H1 (cell line): Measurements from ENCODE around the gene SLC19A3. TPM values are rescaled to one million over a fixed set of nuclear protein-coding genes. Genes with fewer than 3 reads are reported as not detected.
A peak's percentile ranks its signal among the peaks of the same experiment; 100 is the strongest.

Source experiments
- CTCF ChIA-PET: fragments of 300-600 bp; sonication (Branson Sonifier 250); formaldehyde crosslinking; loops from one replicate; lab custom pipeline; 2021; ENCODE audit not compliant: partially characterized antibody; lab: Charles Lee
- POLR2A ChIA-PET: fragments of 300-600 bp; sonication (Branson Sonifier 250); formaldehyde crosslinking; loops from one replicate; lab custom pipeline; 2021; ENCODE audit warnings: inconsistent platforms; ENCODE audit not compliant: partially characterized antibody; lab: Charles Lee
- DNase-seq, 2 experiments: peaks; one replicate each; pipeline versions ENCODE4 v3.0.0 to v3.0.0-alpha.2; 2010 to 2022; ENCODE audit warnings: low spot score in 2 of 2, low read depth in 1 of 2, mixed read lengths in 1 of 2
- FAIRE-seq: peaks from 2 replicates; lab custom pipeline; 2011; peaks lifted over from hg19 to GRCh38; lab: Jason Lieb, UNC
- H2AFZ ChIP-seq: 2 replicates; pipeline ENCODE4 v1.8.1; 2012; ENCODE audit warnings: low read length, inconsistent platforms
- H2AK5ac ChIP-seq: 2 replicates; pipeline ENCODE4 v1.6.1; 2013; ENCODE audit warnings: low read depth, low read length
- H2BK120ac ChIP-seq: replicated peaks from 2 replicates; pipeline ENCODE3; 2013; ENCODE audit warnings: low read depth, low read length, inconsistent platforms
- H2BK12ac ChIP-seq: 2 replicates; pipeline ENCODE4 v1.6.1; 2013; ENCODE audit warnings: low read depth, low read length
- H2BK15ac ChIP-seq: 2 replicates; pipeline ENCODE4 v1.6.1; 2013; ENCODE audit warnings: low read length
- H2BK20ac ChIP-seq: 2 replicates; pipeline ENCODE4 v1.6.1; 2013; ENCODE audit warnings: low read length
- H2BK5ac ChIP-seq: 2 replicates; pipeline ENCODE4 v1.6.1; 2013; ENCODE audit warnings: low read depth, low read length
- H3K14ac ChIP-seq: 2 replicates; pipeline ENCODE4 v1.6.1; 2013; ENCODE audit warnings: inconsistent platforms; ENCODE audit not compliant: insufficient read length
- H3K18ac ChIP-seq: 2 replicates; pipeline ENCODE4 v1.6.1; 2013; ENCODE audit warnings: low read length; ENCODE audit errors: extremely low read depth
- H3K23ac ChIP-seq: 2 replicates; pipeline ENCODE4 v1.6.1; 2013; ENCODE audit warnings: inconsistent platforms; ENCODE audit not compliant: insufficient read length
- H3K23me2 ChIP-seq: 2 replicates; pipeline ENCODE4 v1.6.1; 2013; ENCODE audit warnings: low read depth, low read length
- H3K27ac ChIP-seq: 2 replicates; pipeline ENCODE4 v1.6.1; 2011; ENCODE audit warnings: low read depth, low read length, inconsistent platforms
- H3K27me3 ChIP-seq, 4 experiments: replicated peaks in 1 of 4; 1 replicate in 1 of 4; 2 replicates in 3 of 4; pipeline versions ENCODE4 v1.6.1 to v1.8.1; 2011 to 2013; ENCODE audit warnings: low read length in 3 of 4, mild to moderate bottlenecking in 3 of 4, inconsistent platforms in 2 of 4, mixed read lengths in 2 of 4, moderate library complexity in 1 of 4; ENCODE audit not compliant: control insufficient read depth in 3 of 4, insufficient read depth in 3 of 4; ENCODE audit errors: extremely low read depth in 1 of 4
- H3K36me3 ChIP-seq, 4 experiments: 2 replicates each; pipeline versions ENCODE4 v1.6.1 to v1.8.1; 2011 to 2013; ENCODE audit warnings: mild to moderate bottlenecking in 4 of 4, low read length in 3 of 4, moderate library complexity in 2 of 4, control low read depth in 1 of 4, inconsistent platforms in 1 of 4; ENCODE audit not compliant: insufficient read depth in 4 of 4, control insufficient read depth in 2 of 4
- H3K4ac ChIP-seq: replicated peaks from 2 replicates; pipeline ENCODE3; 2013; ENCODE audit warnings: low read length, low read depth, mixed read lengths, inconsistent platforms; ENCODE audit not compliant: insufficient read length
- H3K4me1 ChIP-seq, 4 experiments: replicated peaks in 1 of 4; 1 replicate in 1 of 4; 2 replicates in 3 of 4; pipeline versions ENCODE4 v1.6.1 to v1.8.1; 2011 to 2013; ENCODE audit warnings: low read length in 3 of 4, inconsistent platforms in 2 of 4, mixed read lengths in 1 of 4; ENCODE audit not compliant: insufficient read depth in 4 of 4, control insufficient read depth in 3 of 4
- H3K4me2 ChIP-seq, 2 experiments: 2 replicates each; pipeline versions ENCODE4 v1.6.1 to v1.8.1; 2011 to 2013; ENCODE audit warnings: low read depth in 2 of 2, low read length in 2 of 2, control low read depth in 1 of 2, inconsistent platforms in 1 of 2, mild to moderate bottlenecking in 1 of 2; ENCODE audit not compliant: insufficient read depth in 1 of 2
- H3K4me3 ChIP-seq, 4 experiments: fragments of 200-600, 300-600 bp in 1 of 4; sonication (generic), shearing (Covaris generic), sonication (Bioruptor Twin) in 1 of 4; 2 replicates each; pipeline versions ENCODE4 v1.5.1 to v1.8.1; 2011 to 2016; ENCODE audit warnings: low read length in 4 of 4, low read depth in 3 of 4, control low read depth in 2 of 4, inconsistent platforms in 2 of 4, mild to moderate bottlenecking in 2 of 4, mixed read lengths in 1 of 4, moderate library complexity in 1 of 4; ENCODE audit not compliant: insufficient read depth in 2 of 4; ENCODE audit errors: extremely low read depth in 1 of 4
- H3K56ac ChIP-seq: replicated peaks from 2 replicates; pipeline ENCODE3; 2013; ENCODE audit warnings: low read depth, mild to moderate bottlenecking, mixed read lengths, low read length, inconsistent platforms; ENCODE audit not compliant: insufficient read length
- H3K79me1 ChIP-seq: 2 replicates; pipeline ENCODE4 v1.6.1; 2013; ENCODE audit warnings: low read depth, low read length, control low read depth
- H3K79me2 ChIP-seq, 2 experiments: 2 replicates each; pipeline versions ENCODE4 v1.6.1 to v1.8.1; 2012 to 2013; ENCODE audit warnings: low read length in 2 of 2, mild to moderate bottlenecking in 2 of 2, inconsistent platforms in 1 of 2; ENCODE audit not compliant: insufficient read depth in 2 of 2, control insufficient read depth in 1 of 2
- H3K9ac ChIP-seq, 4 experiments: replicated peaks in 1 of 4; 1 replicate in 1 of 4; 2 replicates in 3 of 4; pipeline versions ENCODE4 v1.6.1 to v1.8.1; 2011 to 2013; ENCODE audit warnings: low read depth in 3 of 4, low read length in 3 of 4, control low read depth in 2 of 4, mild to moderate bottlenecking in 2 of 4, moderate library complexity in 2 of 4, inconsistent platforms in 1 of 4; ENCODE audit errors: extremely low read depth in 1 of 4
- H3K9me3 ChIP-seq, 2 experiments: 2 replicates each; pipeline versions ENCODE4 v1.6.1 to v1.8.1; 2012 to 2013; ENCODE audit warnings: mild to moderate bottlenecking in 2 of 2, moderate library complexity in 2 of 2, control low read depth in 1 of 2, inconsistent platforms in 1 of 2, low read depth in 1 of 2, low read length in 1 of 2, mixed read lengths in 1 of 2; ENCODE audit not compliant: insufficient read depth in 2 of 2
- H4K20me1 ChIP-seq, 2 experiments: replicated peaks in 1 of 2; 2 replicates each; pipeline versions ENCODE3 to v1.8.1; 2011 to 2013; ENCODE audit warnings: inconsistent platforms in 2 of 2, low read length in 2 of 2, mild to moderate bottlenecking in 1 of 2; ENCODE audit not compliant: insufficient read depth in 2 of 2, control insufficient read depth in 1 of 2
- H4K5ac ChIP-seq: 2 replicates; pipeline ENCODE4 v1.6.1; 2013; ENCODE audit warnings: low read length, low read depth, mixed read lengths, inconsistent platforms; ENCODE audit not compliant: insufficient read length
- H4K8ac ChIP-seq: 2 replicates; pipeline ENCODE4 v1.8.0; 2013; ENCODE audit warnings: mild to moderate bottlenecking, moderate library complexity, low read length, inconsistent platforms; ENCODE audit not compliant: insufficient read depth; ENCODE audit errors: extremely low read depth
- H4K91ac ChIP-seq: replicated peaks from 2 replicates; pipeline ENCODE3; 2013; ENCODE audit warnings: low read length, mixed read lengths, inconsistent platforms; ENCODE audit not compliant: insufficient read length
- HDAC2 ChIP-seq, 2 experiments: fragments of 300-600 bp in 1 of 2; sonication (generic) in 1 of 2; IDR thresholded peaks; 2 replicates each; pipeline ENCODE4 v1.6.1; 2011 to 2012; ENCODE audit warnings: low read depth in 2 of 2, low read length in 2 of 2, mild to moderate bottlenecking in 2 of 2, moderate library complexity in 2 of 2, borderline replicate concordance in 1 of 2, inconsistent platforms in 1 of 2
- KDM4A ChIP-seq: IDR thresholded peaks from one replicate; pipeline ENCODE4 v1.7.1; 2012; ENCODE audit warnings: low read depth, mild to moderate bottlenecking, moderate library complexity, low read length, inconsistent platforms; ENCODE audit not compliant: severe bottlenecking
- KDM5A ChIP-seq: fragments of 200-600 bp; IDR thresholded peaks from 2 replicates; pipeline ENCODE4 v1.7.1; 2012; ENCODE audit warnings: mild to moderate bottlenecking, low read length, inconsistent platforms, mixed read lengths
- MAX ChIP-seq: IDR thresholded peaks from 2 replicates; pipeline ENCODE4 v1.6.1; 2012; ENCODE audit warnings: inconsistent platforms
- NRF1 ChIP-seq: IDR thresholded peaks from 2 replicates; pipeline ENCODE4 v1.6.1; 2011; ENCODE audit warnings: mild to moderate bottlenecking, low read depth, low read length, improper control_type of control experiment
- TAF1 ChIP-seq: IDR thresholded peaks from 2 replicates; pipeline ENCODE4 v1.6.1; 2011; ENCODE audit warnings: mild to moderate bottlenecking, low read depth, low read length
- WGBS, 2 experiments: shearing (Covaris generic) in 1 of 2; methylation state at CpG; one replicate each; pipeline versions ENCODE4 v1.1.6 to v1.1.7; 2013 to 2015; ENCODE audit warnings: low lambda C conversion rate in 2 of 2, mixed read lengths in 2 of 2, inconsistent platforms in 1 of 2, low coverage in 1 of 2, missing lambda C conversion rate in 1 of 2; ENCODE audit not compliant: insufficient replicate concordance in 2 of 2, insufficient coverage in 1 of 2, insufficient read length in 1 of 2; ENCODE audit errors: extremely low coverage in 1 of 2, missing lambda C conversion rate in 1 of 2; 5-methylcytosine and 5-hydroxymethylcytosine counted together
- long read RNA-seq, 2 experiments: library from RNA in 1 of 2; library from capped mRNA in 1 of 2; stranded (forward); transcript quantifications; one replicate each; pipeline ENCODE4 v2.0.0, GENCODE V29; 2021; ENCODE audit warnings: inconsistent platforms in 1 of 2
- polyA minus RNA-seq, 3 experiments: library from RNA; depleted of rRNA, polyadenylated mRNA; stranded (reverse); fragments of >200 nt; gene quantifications; 1 replicate in 2 of 3; 2 replicates in 1 of 3; pipeline ENCODE4 v1.2.3, GENCODE V29; 2011
- polyA plus RNA-seq, 7 experiments: library from polyadenylated mRNA; depleted of rRNA in 3 of 7; stranded (reverse) in 5 of 7; unstranded in 2 of 7; fragments of >200 nt in 5 of 7; fragments of 200-250 nt in 2 of 7; gene quantifications; 1 replicate in 5 of 7; 2 replicates in 1 of 7; 4 replicates in 1 of 7; pipeline versions ENCODE4 v1.2.1 to v1.2.3, GENCODE V29; 2011 to 2013; ENCODE audit warnings: missing spikeins in 2 of 7, mixed read lengths in 2 of 7
- total RNA-seq: library from RNA; stranded (reverse); fragmentation: NEBNext Ultra II Directional; extraction: Animal tissue kit (Norgen Biotek cat#: 25700); gene quantifications from 2 replicates; pipeline ENCODE4 v1.2.1, GENCODE V29; 2021

SLC19A3 gene
- total RNA-seq (5.9 and 9.8 TPM in 2 replicates), polyA plus RNA-seq (2011; rRNA removed) (7.0 and 8.4 TPM in 2 replicates), polyA minus RNA-seq (2011; rRNA and poly(A)+ RNA removed) (15.4 and 21.1 TPM in 2 replicates)
- polyA plus RNA-seq (2011; cell fraction: cytosol; rRNA removed): 5.1 TPM
- 6.7 TPM for polyA plus RNA-seq (2011; cell fraction: nucleus; rRNA removed)
- polyA plus RNA-seq (2012, experiment 1 of 2): 2.8 to 6.1 TPM (median 4.4 TPM) in 4 replicates
- polyA plus RNA-seq (2012, experiment 2 of 2): 1.7 TPM
- 9.2 TPM for polyA plus RNA-seq (2013, experiment 1 of 2)
- polyA plus RNA-seq (2013, experiment 2 of 2): 9.6 TPM
- 5.9 TPM for polyA minus RNA-seq (2011; cell fraction: cytosol; rRNA and poly(A)+ RNA removed)
- 14.9 TPM for polyA minus RNA-seq (2011; cell fraction: nucleus; rRNA and poly(A)+ RNA removed)
- long read RNA-seq, experiment 1, full-length matches to known transcripts: 1 of 3 reads
- long read RNA-seq, experiment 1, partial matches to known transcripts: 0 of 3 reads
- long read RNA-seq, experiment 1, other reads (novel, unspliced or antisense): 2 of 3 reads
- long read RNA-seq, experiment 2, partial matches to known transcripts: 0 of 1 reads
- long read RNA-seq, experiment 2, other reads (novel, unspliced or antisense): 1 of 1 reads

GRCh38 chr2:227717687-227718567 lies at the start of gene SLC19A3:
SLC19A3 (minus strand) TSS chr2:227718028; CDS start chr2:227702318, 15,710 bp downstream.
- Histone ChIP-seq H3K27ac (no peak within 1 kb of the TSS), H3K18ac (peak within 1 kb of the TSS; percentile 32; the same call in 1 of the 2 replicates), H3K79me1 (no peaks in the 10 kb centered on the region), H3K36me3 (no peaks in the 10 kb centered on the region), H2BK12ac (no peak within 1 kb of the TSS), H3K4me3 (peak within 1 kb of the TSS; percentile 51 to 72 (median 65)), H3K23me2 (no peaks in the 10 kb centered on the region; the same call in 1 of the 2 replicates), H3K4ac (no peak within 1 kb of the TSS), H4K8ac (peak within 1 kb of the TSS; percentile 82; the same call in 1 of the 2 replicates), H2AFZ (0 out of 2 replicates have a peak within 1 kb of the TSS, but pooled peaks have one; percentile 72), H2BK5ac (no peak within 1 kb of the TSS), H3K23ac (no peak within 1 kb of the TSS), H3K56ac (no peak within 1 kb of the TSS), H3K79me2 (no peaks in the 10 kb centered on the region), H4K5ac (no peak within 1 kb of the TSS), H2BK15ac (no peak within 1 kb of the TSS), H3K9me3 (no peaks in the 10 kb centered on the region), H2BK20ac (no peak within 1 kb of the TSS), H3K4me2 (peak within 1 kb of the TSS; percentile 83 to 89), H2BK120ac (no peak within 1 kb of the TSS), H2AK5ac (no peak within 1 kb of the TSS), H3K4me1 (peaks cover 0 to 4% (median under 1%) of the 10 kb centered on the region in 4 experiments; a peak in 3 of 7 replicates), H3K9ac (peak within 1 kb of the TSS in 3 of 4 experiments; percentile 20 to 39 (median 23); a peak in 4 of 7 replicates), H4K20me1 (no peaks in the 10 kb centered on the region), H3K14ac (no peak within 1 kb of the TSS), H4K91ac (no peak within 1 kb of the TSS), H3K27me3 (no peaks in the 10 kb centered on the region; a peak in 1 of 7 replicates)
- DNase-seq: peak; percentile 49 to 91
- CTCF ChIA-PET: interaction anchor here (1.3 to 2.3 kb wide), 3 partner anchors 8 to 60 kb away, joined by 3 to 12 read pairs (median 5); no protein-coding TSS in a partner anchor
- POLR2A ChIA-PET: interaction anchor here (1.0 kb wide), 1 partner anchor 9 kb away, joined by 3 read pairs; no protein-coding TSS in a partner anchor
- peak; percentile 50 for FAIRE-seq
- WGBS, 2 experiments: 8% methylated on average over 35 of the region's 35 CpGs; no CpG with 5 or more reads in 1 of the 2 experiments
- TF ChIP-seq KDM4A: peak; percentile 61
- no peak for TF ChIP-seq NRF1
- 0 out of 4 replicates have a peak, but pooled peaks of 1 of the 2 experiments have one; percentile 61 for TF ChIP-seq HDAC2 (IDR thresholded peaks at IDR 0.05; ENCODE audit: borderline replicate concordance in 1 of 2, low read depth in 2 of 2, low read length in 2 of 2)
- TF ChIP-seq KDM5A: no peak
- peak; percentile 42; the same call in 1 of the 2 replicates for TF ChIP-seq TAF1
- 0 out of 2 replicates have a peak, but pooled peaks have one; percentile 25 for TF ChIP-seq MAX
